Kidney (tissue), 14 donors: ENCODE data around the gene TNIP3. TPM values are rescaled to one million over a fixed set of nuclear protein-coding genes. Genes with fewer than 3 reads are reported as not detected.

ENCODE experiments used
- DNase-seq, 5 donors: peaks; one replicate each; pipeline ENCODE4 v3.0.0-alpha.2; 2013 to 2020
- FAIRE-seq: peaks from 2 replicates; lab custom pipeline; 2012; peaks lifted over from hg19 to GRCh38; lab: Jason Lieb, UNC
- H3K27ac ChIP-seq, 2 donors: one replicate each; pipeline ENCODE4 v1.7.0; 2013; ENCODE audit warnings: low read depth in 2 of 2, low read length in 2 of 2, inconsistent platforms in 1 of 2
- H3K27me3 ChIP-seq: one replicate; pipeline ENCODE4 v1.7.1; 2013; ENCODE audit warnings: low read length, inconsistent platforms; ENCODE audit not compliant: control insufficient read depth, insufficient read depth
- H3K36me3 ChIP-seq, 3 donors: one replicate each; pipeline versions ENCODE4 v1.7.0 to v1.7.1; 2013; ENCODE audit warnings: low read length in 3 of 3, control low read depth in 1 of 3, inconsistent platforms in 1 of 3; ENCODE audit not compliant: insufficient read depth in 3 of 3, control insufficient read depth in 2 of 3
- H3K4me1 ChIP-seq, 3 donors: one replicate each; pipeline versions ENCODE4 v1.7.0 to v1.7.1; 2013; ENCODE audit warnings: low read length in 3 of 3, inconsistent platforms in 1 of 3, low read depth in 1 of 3; ENCODE audit not compliant: control insufficient read depth in 2 of 3, insufficient read depth in 2 of 3
- H3K4me3 ChIP-seq, 3 donors: one replicate each; pipeline versions ENCODE4 v1.7.0 to v1.8.1; 2013; ENCODE audit warnings: low read length in 3 of 3, control low read depth in 1 of 3, inconsistent platforms in 1 of 3
- H3K9ac ChIP-seq, 3 donors: one replicate each; pipeline versions ENCODE4 v1.7.0 to v1.7.1; 2013; ENCODE audit warnings: low read length in 3 of 3, control low read depth in 1 of 3, inconsistent platforms in 1 of 3
- H3K9me3 ChIP-seq, 3 donors: one replicate each; pipeline versions ENCODE4 v1.7.0 to v1.7.1; 2013; ENCODE audit warnings: low read length in 3 of 3, control low read depth in 1 of 3, inconsistent platforms in 1 of 3; ENCODE audit not compliant: control insufficient read depth in 2 of 3, insufficient read depth in 1 of 3
- CTCF ChIP-seq: IDR thresholded peaks from 3 replicates; pipeline ENCODE4 v1.5.1; 2012; ENCODE audit warnings: mild to moderate bottlenecking, moderate library complexity, borderline replicate concordance; ENCODE audit not compliant: insufficient read depth; ENCODE audit errors: extremely low read depth
- intact Hi-C: fragments of 100-400 bp; cut with DNase I; formaldehyde crosslinking; loops from one replicate; pipeline ENCODE4 v1.11.1; 2022
- polyA plus RNA-seq: library from polyadenylated mRNA; stranded (reverse); fragments of 350-450 nt; fragmentation: Illumina TruSeq; extraction: RNeasy Lipid Tissue Mini Kit (QIAGEN cat#74804); gene quantifications from one replicate; pipeline ENCODE4 v1.2.3, GENCODE V29; 2014; ENCODE audit warnings: low read depth, low replicate concordance; ENCODE audit not compliant: insufficient read depth
- total RNA-seq: library from RNA; stranded (reverse); fragmentation: NEBNext Ultra II Directional; extraction: Animal tissue kit (Norgen Biotek cat#: 25700); gene quantifications from one replicate; pipeline ENCODE4 v1.2.1, GENCODE V29; 2021
- donor health status: control.
- donor health status: control.
- donor health status: control.
- donor health status: control.
- donor health status: control.
- donor health status: DM: yes; HTN: yes; CAD: no.
- donor health status: Normal renal cell carcinoma (clear cell type).

Gene TNIP3
- total and polyA plus RNA-seq, 2 donors from 2014 or later: 0.63 TPM; not detected in 1

- H3K27ac ChIP-seq: no peak overlapping the region
- no peaks in the 10 kb centered on the region for H3K27me3 ChIP-seq
- intact Hi-C loops: no loop called here
- H3K9ac ChIP-seq: no peak overlapping the region
- H3K4me3 ChIP-seq: no peak overlapping the region
- FAIRE-seq (no peak), DNase-seq (no peak)
- H3K9me3 ChIP-seq: no peaks in the 10 kb centered on the region
- no peaks in the 10 kb centered on the region for H3K4me1 ChIP-seq
- no peaks in the 10 kb centered on the region for H3K36me3 ChIP-seq
- TF ChIP-seq CTCF: no peak
Measured at GRCh38 chr4:121127100-121127499, 37.0 kb downstream of the TNIP3 start.

- Histone ChIP-seq H3K4me3 (no peak overlapping the region), H3K4me1 (no peaks in the 10 kb centered on the region), H3K27ac (no peak overlapping the region), H3K9me3 (no peaks in the 10 kb centered on the region), H3K27me3 (no peaks in the 10 kb centered on the region), H3K9ac (no peak overlapping the region), H3K36me3 (no peaks in the 10 kb centered on the region)
- DNase-seq (peak in 1 of 5 donors; percentile 51), FAIRE-seq (no peak)
- no peak for TF ChIP-seq CTCF
- intact Hi-C loops: no loop called here
Measured at GRCh38 chr4:121126449-121127006, 37.6 kb downstream of the TNIP3 start.

- Histone ChIP-seq H3K27me3 (no peaks in the 10 kb centered on the region), H3K36me3 (no peaks in the 10 kb centered on the region), H3K4me3 (no peak overlapping the region), H3K9ac (no peak overlapping the region), H3K4me1 (no peaks in the 10 kb centered on the region), H3K9me3 (no peaks in the 10 kb centered on the region), H3K27ac (no peak overlapping the region)
- FAIRE-seq (no peak), DNase-seq (peak in 1 of 5 donors; percentile 50)
- TF ChIP-seq CTCF: no peak
- intact Hi-C loops: no loop called here
Measured at GRCh38 chr4:121125498-121125885, 38.6 kb downstream of the TNIP3 start.

- H3K4me1 ChIP-seq: no peaks in the 10 kb centered on the region
- intact Hi-C loops: no loop called here
- FAIRE-seq: no peak
- H3K9ac ChIP-seq: no peak overlapping the region
- H3K27me3 ChIP-seq: no peaks in the 10 kb centered on the region
- no peaks in the 10 kb centered on the region for H3K9me3 ChIP-seq
- H3K27ac ChIP-seq: no peak overlapping the region
- H3K36me3 ChIP-seq: no peaks in the 10 kb centered on the region
- no peak for DNase-seq
- TF ChIP-seq CTCF: no peak
- H3K4me3 ChIP-seq: no peak overlapping the region
Measured at GRCh38 chr4:121122661-121123060, 41.5 kb downstream of the TNIP3 start.
